Right lobe of liver (tissue), 6 donors: ENCODE data around the gene ADARB2. TPM values are rescaled to one million over a fixed set of nuclear protein-coding genes. Genes with fewer than 3 reads are reported as not detected.
A peak's percentile ranks its signal among the peaks of the same experiment; 100 is the strongest.

Experiments used
- ATAC-seq, 4 donors: fragments of 200-7000 bp; cut with Tn5 transposase; one replicate each; pipeline ENCODE4 v1.9.1; 2020; ENCODE audit warnings: mild to moderate bottlenecking in 4 of 4, moderate library complexity in 4 of 4
- DNase-seq, 3 donors: peaks; one replicate each; pipeline ENCODE4 v3.0.0-alpha.2; 2020
- H3K27ac ChIP-seq, 3 donors: fragments of 200-600 bp; one replicate each; pipeline ENCODE4 v1.8.0; 2022
- H3K27me3 ChIP-seq, 2 donors: fragments of 200-600 bp; one replicate each; pipeline ENCODE4 v1.8.0; 2022
- H3K36me3 ChIP-seq, 4 donors: fragments of 200-600 bp; sonication (generic) in 1 of 4; one replicate each; pipeline versions ENCODE4 v1.5.1 to v1.8.0; 2017 to 2022; ENCODE audit warnings: control low read depth in 1 of 4
- H3K4me1 ChIP-seq, 4 donors: fragments of 200-600 bp; sonication (generic) in 1 of 4; one replicate each; pipeline versions ENCODE4 v1.5.1 to v1.8.0; 2017 to 2022; ENCODE audit warnings: control low read depth in 1 of 4
- H3K4me3 ChIP-seq, 3 donors: fragments of 200-600 bp; one replicate each; pipeline ENCODE4 v1.8.0; 2022
- H3K9me3 ChIP-seq, 4 donors: fragments of 200-600 bp; sonication (generic) in 1 of 4; one replicate each; pipeline versions ENCODE4 v1.5.1 to v1.8.0; 2017 to 2022; ENCODE audit warnings: control low read depth in 1 of 4
- POLR2A ChIP-seq: fragments of 450-650 bp; IDR thresholded peaks from one replicate; pipeline ENCODE4 v1.6.1; 2017; ENCODE audit warnings: antibody characterized with exemption, mild to moderate bottlenecking
- WGBS: methylation state at CpG from one replicate; pipeline ENCODE4 v1.1.6; 2018; ENCODE audit warnings: low coverage, low lambda C conversion rate; ENCODE audit not compliant: insufficient coverage; ENCODE audit errors: missing lambda C conversion rate; 5-methylcytosine and 5-hydroxymethylcytosine counted together
- intact Hi-C, 2 donors: fragments of 100-400 bp; cut with DNase I; formaldehyde crosslinking; loops; one replicate each; pipeline versions ENCODE4 v1.11.2 to v1.14.1; 2022
- total RNA-seq, 6 experiments: library from RNA; depleted of rRNA in 2 of 6; stranded (reverse); fragments of >200 nt in 2 of 6; fragmentation: NEBNext Ultra II Directional in 3 of 6; extraction: Animal tissue kit (Norgen Biotek cat#: 25700) in 3 of 6; gene quantifications; one replicate each; pipeline versions ENCODE4 v1.1.0 to v1.2.4, GENCODE V29; 2016 to 2023
- TF ChIP-seq, protein P1 (sequence below), 4 donors: fragments of 200-600 bp in 3 of 4; fragments of 450-650 bp in 1 of 4; IDR thresholded peaks; one replicate each; pipeline versions ENCODE4 v1.5.1 to v1.8.0; 2016 to 2022; ENCODE audit warnings: antibody characterized with exemption in 4 of 4, mild to moderate bottlenecking in 2 of 4
- donor health status: DM: no; HTN: yes; CAD: no.
- donor health status: DM: no; HTN: no; CAD: no.
- donor health status: DM: no; HTN: no; CAD: no.
- donor health status: DM: no; HTN: yes; CAD: no.
- donor health status: DM: no; HTN: yes; CAD: no.

Gene ADARB2
- total RNA-seq, 6 experiments from 2014 or later, result 0.07 to 0.68 (median 0.42) TPM

- intact Hi-C loops, result no loop called here
- ATAC-seq, result peak in 2 of 4 donors; percentile 11 to 25
- DNase-seq, result no peak
Measured at GRCh38 chr10:1654811-1655356, 82.4 kb downstream of the ADARB2 start.

GRCh38 chr10:1654247-1654646 lies 83.1 kb downstream of the ADARB2 start:
- Histone ChIP-seq H3K27ac (no peak overlapping the region), H3K27me3 (no peaks in the 10 kb centered on the region), H3K9me3 (no peaks in the 10 kb centered on the region), H3K4me3 (no peak overlapping the region), H3K4me1 (no peaks in the 10 kb centered on the region), H3K36me3 (no peaks in the 10 kb centered on the region)
- DNase-seq, result peak in 1 of 3 donors; percentile 7
- TF ChIP-seq, protein P1, sequence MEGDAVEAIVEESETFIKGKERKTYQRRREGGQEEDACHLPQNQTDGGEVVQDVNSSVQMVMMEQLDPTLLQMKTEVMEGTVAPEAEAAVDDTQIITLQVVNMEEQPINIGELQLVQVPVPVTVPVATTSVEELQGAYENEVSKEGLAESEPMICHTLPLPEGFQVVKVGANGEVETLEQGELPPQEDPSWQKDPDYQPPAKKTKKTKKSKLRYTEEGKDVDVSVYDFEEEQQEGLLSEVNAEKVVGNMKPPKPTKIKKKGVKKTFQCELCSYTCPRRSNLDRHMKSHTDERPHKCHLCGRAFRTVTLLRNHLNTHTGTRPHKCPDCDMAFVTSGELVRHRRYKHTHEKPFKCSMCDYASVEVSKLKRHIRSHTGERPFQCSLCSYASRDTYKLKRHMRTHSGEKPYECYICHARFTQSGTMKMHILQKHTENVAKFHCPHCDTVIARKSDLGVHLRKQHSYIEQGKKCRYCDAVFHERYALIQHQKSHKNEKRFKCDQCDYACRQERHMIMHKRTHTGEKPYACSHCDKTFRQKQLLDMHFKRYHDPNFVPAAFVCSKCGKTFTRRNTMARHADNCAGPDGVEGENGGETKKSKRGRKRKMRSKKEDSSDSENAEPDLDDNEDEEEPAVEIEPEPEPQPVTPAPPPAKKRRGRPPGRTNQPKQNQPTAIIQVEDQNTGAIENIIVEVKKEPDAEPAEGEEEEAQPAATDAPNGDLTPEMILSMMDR (IDR thresholded peaks at IDR 0.05), result no peak
- TF ChIP-seq POLR2A, result no peak
- WGBS, result 77% methylated on average over 2 of the region's 6 CpGs
- no peak for ATAC-seq
- intact Hi-C loops, result no loop called here

More at GRCh38 chr10:1654811-1655356, 82.4 kb downstream of the ADARB2 start:
- Histone ChIP-seq H3K4me1 (no peaks in the 10 kb centered on the region), H3K36me3 (no peaks in the 10 kb centered on the region), H3K27me3 (no peaks in the 10 kb centered on the region), H3K9me3 (no peaks in the 10 kb centered on the region), H3K4me3 (no peak overlapping the region), H3K27ac (no peak overlapping the region)
- TF ChIP-seq POLR2A, result no peak
- TF ChIP-seq, protein P1 (IDR thresholded peaks at IDR 0.05), result no peak
- WGBS, result 37% methylated on average over 3 of the region's 9 CpGs

GRCh38 chr10:1653321-1653720 lies 84.0 kb downstream of the ADARB2 start:
- Histone ChIP-seq H3K27ac (no peak overlapping the region), H3K9me3 (no peaks in the 10 kb centered on the region), H3K4me3 (no peak overlapping the region), H3K36me3 (no peaks in the 10 kb centered on the region), H3K4me1 (no peaks in the 10 kb centered on the region), H3K27me3 (no peaks in the 10 kb centered on the region)
- ATAC-seq (no peak), DNase-seq (peak in 1 of 3 donors; percentile 5)
- intact Hi-C loops, result no loop called here
- 50% methylated on average over 1 of the region's 11 CpGs for WGBS
- no peak for TF ChIP-seq POLR2A
- TF ChIP-seq, protein P1 (IDR thresholded peaks at IDR 0.05), result no peak

DNA sequence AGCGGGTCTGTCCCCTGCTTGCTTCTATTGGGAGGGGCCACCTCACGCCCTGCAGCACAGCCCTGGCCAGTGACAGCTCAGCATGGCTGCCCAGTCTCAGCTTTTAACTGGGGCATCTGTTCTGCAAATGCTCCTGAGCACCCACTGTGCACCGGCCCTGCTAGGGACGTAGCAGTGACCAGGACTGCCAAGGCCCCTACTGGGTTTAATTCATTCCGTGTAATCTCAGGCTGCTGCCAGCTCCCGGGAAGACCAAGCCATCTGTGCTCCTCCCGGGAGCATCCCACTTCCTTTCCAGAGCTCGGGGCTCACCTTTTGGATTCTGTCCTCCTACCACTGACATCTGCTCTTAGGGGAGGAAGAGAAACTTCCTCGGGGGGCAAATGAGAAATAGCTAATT lies 85.2 kb downstream of the ADARB2 start:
- WGBS, result 36% methylated on average over 3 of the region's 9 CpGs

More for the DNA sequence above, 85.2 kb downstream of the ADARB2 start:
- Histone ChIP-seq H3K4me1 (no peaks in the 10 kb centered on the region), H3K36me3 (no peaks in the 10 kb centered on the region), H3K9me3 (no peaks in the 10 kb centered on the region), H3K27ac (no peak overlapping the region), H3K27me3 (no peaks in the 10 kb centered on the region), H3K4me3 (no peak overlapping the region)
- intact Hi-C loops, result no loop called here
- ATAC-seq, result no peak
- no peak for DNase-seq
- TF ChIP-seq, protein P1 (IDR thresholded peaks at IDR 0.05), result no peak
- no peak for TF ChIP-seq POLR2A
